Activated CD4-positive, CD25-positive, alpha-beta regulatory T cell treated with anti-CD3 and anti-CD28 coated beads, Interleukin-2, amount 50 U/mL, for 72 hours (primary cell): ENCODE data around the gene WNT3A.
A peak's percentile ranks its signal among the peaks of the same experiment; 100 is the strongest.

Experiments used
- DNase-seq: peaks from one replicate; pipeline ENCODE4 v3.0.0; 2021

The WNT3A gene

DNA sequence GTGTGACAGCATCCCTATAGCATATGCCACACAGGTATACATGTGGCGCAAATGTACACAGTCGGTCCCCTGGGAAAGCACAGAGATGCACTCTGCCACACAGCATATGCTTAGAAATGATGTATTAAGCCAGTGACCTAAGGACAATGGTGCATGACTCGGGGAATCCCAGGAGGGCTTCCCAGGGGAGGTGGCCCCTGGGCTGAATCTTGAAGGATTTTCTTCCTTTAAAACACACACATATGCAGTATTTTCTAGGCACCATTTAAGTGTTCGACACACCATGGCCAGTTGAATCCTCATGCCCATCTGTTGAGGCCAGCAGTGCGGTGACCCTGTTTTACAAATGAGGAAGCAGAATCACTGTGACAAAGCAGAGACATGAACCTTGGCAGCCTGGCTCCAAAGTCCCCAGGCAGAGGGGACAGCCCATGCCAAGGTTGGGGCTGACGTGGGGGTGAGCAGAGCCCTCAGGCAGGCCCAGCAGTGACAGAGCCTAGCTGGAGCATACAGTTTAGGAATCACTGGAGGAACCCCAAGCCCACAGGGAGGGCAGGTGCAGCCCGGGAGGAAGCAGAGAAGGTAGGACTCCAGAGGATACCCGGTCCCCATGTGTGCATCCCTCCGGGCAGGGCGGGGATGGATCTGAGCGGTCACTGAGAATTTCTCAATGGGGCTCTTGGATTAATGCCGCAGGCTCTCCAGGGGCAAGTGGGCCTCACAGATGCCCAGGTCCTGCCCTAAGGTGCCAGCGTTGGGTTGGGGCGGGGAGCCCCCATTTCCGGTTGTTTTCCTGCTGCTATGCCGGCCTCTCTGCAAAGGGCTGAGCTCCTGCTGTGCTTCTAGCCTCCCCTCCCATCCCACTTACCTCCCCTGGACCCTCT is 28.4 kb downstream of the WNT3A start:
- DNase-seq = no peak

DNA sequence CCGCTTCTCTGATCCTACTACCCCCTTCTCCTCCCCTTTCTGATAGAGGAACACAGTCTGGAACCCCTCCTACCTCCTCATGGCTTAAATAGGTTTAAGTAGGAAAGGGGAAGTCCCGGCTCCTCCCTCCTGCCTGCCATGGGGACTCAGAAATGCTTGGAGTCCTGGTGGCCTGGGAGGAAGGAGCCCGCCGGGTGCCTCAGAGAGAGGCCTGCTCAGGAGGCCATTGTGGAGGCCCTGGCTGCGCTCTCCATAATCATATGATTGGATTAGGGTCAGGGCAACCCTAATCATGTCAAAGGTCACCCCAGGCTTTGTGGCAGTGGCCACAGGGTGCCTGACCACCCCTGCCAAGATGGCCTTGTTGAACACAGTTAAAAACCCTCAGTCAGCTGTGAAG is 29.0 kb downstream of the WNT3A start:
- no peak for DNase-seq

DNA sequence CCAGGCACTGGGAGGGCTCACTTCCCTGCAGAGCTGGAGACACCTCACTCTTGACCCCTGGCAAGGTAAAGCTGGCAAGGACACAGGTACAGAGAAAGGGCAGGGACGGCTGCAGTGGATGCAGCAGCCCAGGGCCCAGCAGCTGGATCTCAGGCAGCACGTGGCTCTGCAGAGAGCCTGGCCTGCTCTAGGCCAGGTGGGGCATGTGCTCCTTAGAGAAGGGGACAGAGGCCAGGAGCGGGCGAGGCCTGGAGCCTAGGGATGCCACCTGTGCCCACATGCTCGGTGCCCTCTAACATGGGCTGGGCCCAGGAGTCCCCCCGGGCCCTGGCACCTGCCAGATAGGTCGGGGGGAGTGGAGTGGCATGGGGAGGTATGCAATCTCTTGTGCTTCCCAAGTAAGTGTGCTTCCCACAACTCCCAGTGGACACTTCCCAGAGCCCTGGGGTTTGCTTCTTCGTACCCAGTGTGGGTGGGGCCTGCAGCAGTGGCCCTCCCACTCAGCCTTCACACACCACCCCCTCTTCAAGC is 30.0 kb downstream of the WNT3A start:
- no peak for DNase-seq

DNA sequence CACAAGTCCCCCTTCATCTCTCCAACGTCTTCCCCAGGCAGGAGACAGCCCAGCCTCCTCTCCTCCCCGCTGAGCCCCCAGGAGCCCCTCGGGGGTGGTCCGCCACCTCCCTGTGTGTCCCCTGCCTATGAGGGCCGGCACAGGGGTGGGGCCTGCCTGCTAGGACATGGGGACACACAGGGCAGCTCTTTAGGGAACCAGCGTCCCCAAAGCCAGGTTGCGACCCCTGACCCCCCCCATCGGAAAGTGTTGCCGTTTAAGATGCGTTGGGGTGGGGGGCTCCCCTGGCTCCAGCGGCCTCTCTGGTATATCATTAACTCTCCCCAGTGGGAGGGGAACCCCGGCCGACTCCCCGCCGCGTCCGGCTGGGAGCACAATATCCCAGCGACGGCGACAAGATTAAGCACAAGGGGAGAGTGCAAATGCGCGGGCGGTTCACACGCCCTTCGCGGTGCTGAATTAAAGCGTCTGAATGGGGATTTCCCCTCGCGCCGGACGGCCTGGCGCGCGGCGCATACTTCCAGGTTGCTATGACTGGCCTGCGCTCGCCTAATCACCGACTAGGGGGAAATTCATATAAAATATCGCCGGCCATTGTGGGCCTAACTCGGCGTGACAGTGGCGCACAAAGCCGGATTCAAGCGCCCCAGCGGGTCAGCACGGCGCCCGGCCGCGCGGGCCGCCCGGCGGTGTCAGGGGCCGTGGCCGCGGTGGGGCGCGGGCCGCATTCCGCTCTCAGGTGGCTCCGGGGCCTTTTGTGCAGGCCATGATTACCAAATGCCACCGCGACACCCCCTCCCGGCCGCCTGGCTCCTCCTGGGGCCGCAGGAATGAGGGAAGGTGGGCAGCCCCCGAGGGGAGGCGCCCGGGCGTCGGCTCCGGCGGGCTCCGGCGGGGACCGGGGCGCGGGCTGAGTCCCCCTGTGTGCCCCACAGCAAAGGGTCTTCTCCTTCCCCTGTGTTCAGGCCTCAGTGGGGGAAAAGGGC is 30.9 kb downstream of the WNT3A start:
- DNase-seq = peak; percentile 56

- no peak for DNase-seq
Measured at GRCh38 chr1:228038387-228039005, 31.7 kb downstream of the WNT3A start.

GRCh38 chr1:228039006-228039903 is 32.5 kb downstream of the WNT3A start:
- no peak for DNase-seq

DNA sequence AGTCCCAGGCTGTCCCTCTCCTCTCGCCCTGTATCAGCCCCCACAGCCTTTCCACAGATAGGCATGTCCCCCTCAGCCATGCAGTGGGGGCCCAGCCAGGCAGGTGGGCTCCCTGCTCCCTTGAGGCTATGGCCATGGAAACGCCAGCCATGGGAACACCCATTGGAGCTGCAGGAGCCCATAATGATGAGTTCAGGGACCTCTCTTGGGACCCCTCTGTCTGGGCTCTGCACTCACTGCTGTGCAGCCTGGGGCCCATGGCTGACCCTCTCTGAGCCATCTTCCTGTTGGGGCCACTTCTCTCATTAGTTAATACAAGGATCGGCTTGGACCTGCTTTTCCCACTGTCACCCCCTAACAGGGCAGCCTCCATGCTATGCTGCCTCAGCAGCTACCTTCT is 33.2 kb downstream of the WNT3A start:
- DNase-seq = no peak

DNA sequence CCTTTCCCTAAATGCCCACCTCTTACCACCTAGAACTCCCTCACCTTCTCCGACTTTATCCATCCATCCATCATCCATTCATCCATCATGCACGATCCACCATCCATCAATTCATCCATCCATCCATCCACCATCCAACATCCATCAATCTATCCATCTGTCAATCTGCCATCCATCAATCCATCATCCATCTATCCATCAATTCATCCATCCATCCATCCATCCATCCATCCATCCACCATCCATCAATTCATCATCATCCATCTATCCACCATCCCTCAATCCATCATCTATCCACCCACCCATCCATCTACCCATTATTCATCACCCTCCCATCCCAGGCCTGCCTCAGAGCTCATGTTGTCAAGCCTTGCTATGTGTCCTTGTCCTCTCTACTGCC is 34.5 kb downstream of the WNT3A start:
- no peak for DNase-seq

DNA sequence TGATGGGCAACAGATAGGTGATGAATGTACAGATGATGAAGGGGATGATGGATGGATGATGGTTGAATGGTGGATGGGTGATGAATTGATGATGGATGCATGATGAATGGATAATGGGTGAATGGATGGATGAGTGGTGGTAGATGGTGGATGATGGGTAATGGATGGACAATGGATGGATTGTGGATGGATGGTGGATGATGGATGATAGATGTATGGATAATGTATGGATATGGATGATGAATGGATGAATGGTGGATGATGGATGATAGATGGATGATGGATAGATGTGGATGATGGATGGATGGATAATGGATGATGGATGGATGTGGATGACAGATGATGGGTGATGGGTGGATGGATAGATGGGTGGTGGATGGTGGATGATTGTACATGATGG is 35.7 kb downstream of the WNT3A start:
- no peak for DNase-seq

GRCh38 chr1:228043281-228043848 is 36.6 kb downstream of the WNT3A start:
- no peak for DNase-seq

DNA sequence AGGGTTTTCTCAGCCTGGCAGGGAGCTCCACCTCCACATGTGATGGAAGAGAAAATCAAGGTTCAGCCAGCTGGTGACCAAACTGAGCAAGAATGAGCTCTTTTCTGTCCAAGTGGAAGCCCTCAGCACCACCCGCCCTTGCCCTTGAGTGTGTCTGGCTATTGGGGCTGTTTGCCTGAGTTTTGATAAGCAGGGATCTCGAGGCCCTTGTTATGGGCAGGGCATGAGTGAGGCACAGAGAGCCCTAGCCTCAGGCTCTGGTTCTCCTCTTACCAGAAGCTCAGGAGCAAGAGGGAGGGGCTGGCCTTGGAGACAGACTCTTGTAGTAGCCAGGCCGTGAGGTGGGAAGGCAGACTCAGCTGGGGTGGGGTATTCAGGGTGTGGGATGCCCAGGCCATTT is 38.2 kb downstream of the WNT3A start:
- no peak for DNase-seq

DNA sequence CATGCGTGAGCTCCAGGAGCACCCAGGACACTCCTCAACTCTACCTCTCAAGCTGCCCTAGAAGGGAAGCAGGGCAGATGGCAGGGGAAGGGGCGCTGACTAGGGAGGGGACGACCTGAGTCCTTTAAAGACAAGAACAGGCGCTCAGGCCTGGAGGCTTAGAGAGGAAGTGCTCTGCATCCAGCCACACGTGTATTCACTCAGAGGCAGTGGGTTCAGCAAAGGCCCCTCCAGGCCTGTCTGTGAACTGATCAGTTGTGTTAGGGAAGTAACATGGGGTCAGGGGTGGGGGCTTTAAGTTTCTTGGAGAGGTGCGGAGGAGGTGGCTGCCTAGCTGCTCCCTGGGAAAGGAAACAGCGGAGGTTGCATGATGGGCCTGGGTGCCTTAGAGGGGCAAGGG is 38.6 kb downstream of the WNT3A start:
- DNase-seq = no peak

DNA sequence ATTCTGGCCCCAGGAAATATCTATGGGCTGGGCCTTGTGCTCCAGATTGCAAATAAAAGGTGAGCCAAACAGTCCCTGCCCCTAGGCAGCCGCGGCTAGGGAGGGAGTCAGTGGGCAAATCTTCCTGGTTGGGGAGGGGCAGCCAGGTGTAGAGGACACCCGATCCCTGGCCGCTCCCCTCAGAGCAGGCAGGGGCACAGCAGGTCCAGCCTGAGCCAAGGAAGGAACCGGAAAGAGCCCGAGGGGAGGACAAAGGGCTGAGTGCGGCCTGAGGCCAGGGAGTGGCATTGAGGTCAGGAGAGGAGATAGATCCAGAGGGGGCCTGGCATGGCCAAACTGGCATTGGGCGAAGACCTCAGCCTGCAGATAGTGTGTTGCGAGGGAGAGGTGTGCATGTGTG is 39.1 kb downstream of the WNT3A start:
- DNase-seq = no peak

DNA sequence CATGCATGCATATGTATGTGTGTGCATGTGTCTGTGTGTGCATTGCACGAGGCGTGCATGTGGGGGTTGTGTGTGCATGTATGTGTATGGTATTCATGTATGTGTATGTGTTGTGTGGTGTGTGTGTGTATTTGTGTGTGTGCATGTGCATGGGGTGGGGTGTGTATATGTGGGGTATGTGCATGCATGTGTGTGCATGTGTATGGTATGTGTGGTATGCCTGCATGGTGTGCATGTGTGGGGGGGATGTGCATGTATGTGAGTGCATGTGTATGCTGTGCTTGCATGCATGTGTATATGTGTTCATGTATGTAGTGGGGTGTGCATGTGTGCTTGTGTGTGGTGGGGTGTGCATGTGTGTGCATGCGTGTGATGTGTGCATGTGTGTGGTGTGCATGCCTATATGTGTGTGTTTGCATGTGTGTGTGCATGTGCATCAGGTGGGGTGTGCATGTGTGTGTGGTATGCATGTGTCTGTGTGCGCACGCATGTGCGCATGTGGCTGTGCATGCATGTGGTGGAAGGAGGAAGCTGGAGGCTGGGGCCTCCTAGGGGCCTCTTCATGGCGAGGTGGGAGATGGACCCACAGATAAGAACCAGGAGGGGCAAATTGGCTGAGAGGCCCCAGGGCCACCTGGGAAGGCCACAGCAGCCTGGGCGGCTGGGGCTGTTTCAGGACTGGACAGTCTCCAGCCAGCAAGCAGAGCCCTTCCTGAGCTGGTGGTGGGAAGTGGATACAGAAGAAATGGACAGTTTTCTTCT is 39.8 kb downstream of the WNT3A start:
- DNase-seq = no peak

DNA sequence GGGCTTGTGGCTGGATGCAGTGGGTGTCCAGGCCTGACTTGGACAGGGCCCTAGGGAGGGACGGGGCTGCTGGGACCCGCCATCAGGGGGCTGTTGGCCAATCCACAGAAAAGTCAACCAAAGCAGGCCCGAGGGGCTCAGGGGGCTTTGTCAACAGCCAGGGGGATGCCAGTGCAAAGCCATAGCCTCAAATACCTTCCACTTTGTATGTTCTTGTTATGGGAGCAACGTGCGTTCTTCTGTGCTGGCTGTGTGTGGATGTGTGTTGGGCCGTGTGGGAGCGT is 40.3 kb downstream of the WNT3A start:
- DNase-seq = no peak

GRCh38 chr1:228048120-228048519 is 41.3 kb downstream of the WNT3A start:
- no peak for DNase-seq

- no peak for DNase-seq
Measured at GRCh38 chr1:228048659-228049298, 42.0 kb downstream of the WNT3A start.

- DNase-seq = no peak
Measured at GRCh38 chr1:228050571-228051231, 43.9 kb downstream of the WNT3A start.

GRCh38 chr1:228058172-228058948 is 51.6 kb downstream of the WNT3A start:
- DNase-seq = no peak
